HG03159 (cell line): Measurements from ENCODE around the gene IFIT1B.
"Not testable (repeated sequence)": the region's sequence is repeated elsewhere in the genome, so short reads cannot be mapped to it uniquely, and the experiment has no call there.

Experiments used
- ATAC-seq: cut with Tn5 transposase; IDR thresholded peaks from one replicate; pipeline ENCODE4 v1.9.1; 2021; ENCODE audit warnings: mild to moderate bottlenecking, moderate library complexity; ENCODE audit not compliant: unreplicated experiment

The IFIT1B gene

DNA sequence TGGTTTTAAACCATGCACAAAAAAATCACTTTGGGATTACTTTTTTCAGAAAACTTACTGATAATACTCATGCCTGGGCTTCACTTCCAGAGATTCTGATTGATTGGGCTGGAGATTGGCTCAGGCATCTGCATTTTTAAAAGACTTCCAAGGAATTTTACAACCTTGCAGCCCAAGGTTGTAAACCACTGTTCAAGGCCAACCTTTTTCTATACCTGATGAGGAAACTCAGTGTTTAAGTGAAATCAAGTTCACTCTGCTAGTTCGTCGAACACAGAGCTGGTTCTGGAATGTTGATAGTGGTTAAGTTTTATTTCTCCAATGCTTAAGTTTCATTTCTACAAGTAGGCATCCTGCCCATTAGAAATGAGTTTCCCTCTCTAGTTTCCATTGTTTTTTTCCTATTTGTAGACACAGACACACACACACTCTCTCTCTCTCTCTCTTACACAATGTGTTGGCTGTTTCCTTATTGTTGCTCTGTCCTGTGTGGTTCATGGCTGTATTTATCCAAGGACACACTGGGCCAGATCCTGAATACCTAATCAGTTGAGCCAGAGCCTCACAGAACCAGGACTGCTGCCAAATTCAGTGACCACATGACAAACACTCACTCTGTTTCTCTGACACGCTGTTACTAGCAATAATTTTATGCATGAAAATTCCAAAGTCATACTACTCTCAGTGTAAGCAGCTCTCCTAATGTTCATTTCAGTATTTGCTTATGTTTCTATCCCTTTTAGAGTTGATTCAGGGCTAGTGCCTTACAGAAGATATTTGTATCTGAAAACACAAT, 3.7 kb upstream of the IFIT1B start:
- ATAC-seq = no peak

DNA sequence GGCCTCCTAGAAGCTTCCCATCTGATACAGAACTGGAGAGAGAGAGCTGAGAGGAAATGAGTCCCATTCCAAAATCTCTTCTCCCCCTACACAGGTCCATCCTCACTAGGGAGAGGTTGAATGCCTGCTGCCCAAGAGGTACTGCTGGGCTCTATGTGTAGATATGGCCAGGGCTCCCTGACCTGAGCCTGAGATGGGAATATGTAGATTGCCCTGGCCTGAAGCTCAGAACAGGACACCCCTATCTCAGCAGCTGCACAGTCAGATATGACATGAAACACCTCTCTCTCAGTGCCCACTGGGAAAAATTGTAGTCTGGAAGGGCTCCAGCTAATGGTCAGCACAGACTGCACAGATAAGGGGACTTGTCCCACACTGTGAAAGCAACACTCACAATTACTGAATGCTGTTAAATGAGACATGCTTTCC, 3.1 kb upstream of the IFIT1B start:
- no peak for ATAC-seq

DNA sequence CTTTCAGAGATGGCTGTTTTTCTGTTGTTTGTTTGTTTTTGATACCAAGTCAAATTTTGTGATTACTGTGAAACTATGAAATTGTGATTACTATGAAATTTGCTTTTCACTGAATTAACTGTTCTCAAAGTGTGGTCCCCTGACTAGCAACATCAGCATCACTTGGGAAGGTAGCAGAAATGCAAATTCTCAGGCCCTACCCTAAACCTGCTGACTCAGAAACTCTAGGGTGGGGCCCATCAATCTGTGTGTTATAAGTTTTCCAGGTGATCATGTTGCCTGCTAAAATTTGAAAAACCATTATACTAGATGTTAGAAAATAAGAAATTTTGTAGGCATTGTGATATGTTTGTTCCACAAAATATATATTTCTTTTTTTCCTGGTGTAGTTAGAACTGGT, 1.2 kb downstream of the IFIT1B start:
- no peak for ATAC-seq

DNA sequence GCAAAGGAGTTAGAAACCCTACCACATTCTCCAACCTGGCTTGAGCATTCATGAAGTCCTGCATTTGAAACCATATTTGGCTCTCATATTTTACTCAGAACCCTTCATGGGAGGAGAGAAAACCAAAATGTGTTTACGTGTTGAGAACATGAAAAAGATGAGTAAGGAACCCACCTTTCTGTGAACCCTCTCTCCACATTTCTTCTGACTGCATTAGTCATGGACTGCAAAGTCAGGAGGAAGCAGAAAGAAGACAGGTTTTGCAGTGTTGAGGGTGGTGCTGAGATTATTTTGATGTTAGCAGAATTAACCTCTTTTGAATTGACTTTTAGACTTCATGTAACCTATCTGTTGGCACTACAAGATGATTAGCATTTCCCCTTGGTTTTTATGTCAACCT, 4.9 kb downstream of the IFIT1B start:
- no peak for ATAC-seq

DNA sequence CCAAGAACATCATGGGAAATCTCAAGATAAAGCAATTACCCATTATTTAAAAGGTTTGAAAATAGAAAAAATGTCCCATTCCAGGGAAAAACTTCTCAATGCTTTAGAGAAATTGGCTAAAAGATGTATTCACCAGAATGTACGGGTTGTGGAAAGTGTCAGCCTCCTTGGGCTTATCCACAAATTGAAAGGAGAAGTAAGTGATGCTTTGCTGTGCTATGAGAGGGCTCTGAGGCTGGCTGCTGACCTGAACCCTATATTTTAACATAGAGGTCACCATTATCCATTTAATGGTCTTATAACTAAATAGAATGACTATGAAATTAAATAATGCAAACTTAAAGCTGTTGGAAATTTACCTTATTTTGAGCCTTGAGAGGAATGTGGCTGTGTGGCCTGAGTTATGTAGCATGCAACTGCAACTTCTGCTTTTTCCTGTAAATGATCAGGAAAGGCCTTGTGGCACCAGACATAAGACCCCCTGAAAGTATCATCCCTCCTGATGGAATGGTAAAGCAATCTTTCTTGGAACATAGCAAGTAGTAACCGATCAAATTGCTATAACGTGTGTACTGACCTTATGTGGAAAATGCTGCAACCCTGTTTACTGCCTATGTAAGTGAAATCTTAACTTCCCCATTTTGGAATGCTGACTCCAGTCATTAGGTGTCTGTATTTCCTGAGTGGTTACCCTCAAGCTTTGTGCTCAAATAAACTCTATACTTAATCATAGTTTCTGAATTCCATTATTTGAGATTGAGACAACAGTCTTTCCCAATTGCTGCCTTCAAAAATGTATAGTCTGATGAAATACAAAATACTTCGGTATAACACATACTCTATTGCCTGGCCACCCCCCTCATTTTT, 6.9 kb downstream of the IFIT1B start:
- no peak for ATAC-seq

DNA sequence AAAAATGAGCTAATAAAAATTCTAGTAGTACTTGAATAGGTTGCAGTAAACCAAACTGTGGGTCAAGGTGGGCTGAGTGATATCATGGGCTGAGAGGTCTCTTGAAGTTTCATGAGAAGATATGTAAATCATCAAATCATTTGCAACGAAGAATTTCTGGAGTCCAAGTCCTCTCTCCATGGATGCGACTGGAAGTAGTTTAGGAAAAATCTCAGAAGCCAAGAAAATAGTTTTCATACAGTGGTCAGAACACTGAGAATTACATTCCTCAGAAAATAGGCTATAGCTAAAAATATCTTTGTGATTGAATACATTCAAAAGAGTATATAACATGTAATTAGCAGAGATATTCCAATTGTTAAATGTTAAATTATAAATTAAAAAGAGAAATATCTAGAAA, 10.9 kb downstream of the IFIT1B start:
- no peak for ATAC-seq

DNA sequence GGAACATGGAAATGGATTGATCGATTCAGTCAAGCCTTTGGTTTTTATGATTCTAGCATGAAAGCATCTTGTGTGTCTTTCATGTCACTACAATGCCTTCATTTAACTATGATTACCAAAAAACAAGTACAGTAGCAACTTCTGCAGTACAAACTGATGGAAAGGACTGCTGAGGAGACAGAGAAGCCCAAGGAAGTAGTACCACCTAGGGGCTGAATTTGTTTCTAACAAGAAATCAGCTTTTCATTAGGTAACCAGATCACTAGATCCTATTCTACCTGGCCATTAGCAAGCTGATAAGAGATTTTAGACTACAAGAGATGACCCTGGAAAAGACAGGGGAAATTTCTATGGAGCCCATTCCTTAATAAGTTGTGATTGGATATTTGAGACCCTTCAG, 11.4 kb downstream of the IFIT1B start:
- no peak for ATAC-seq

DNA sequence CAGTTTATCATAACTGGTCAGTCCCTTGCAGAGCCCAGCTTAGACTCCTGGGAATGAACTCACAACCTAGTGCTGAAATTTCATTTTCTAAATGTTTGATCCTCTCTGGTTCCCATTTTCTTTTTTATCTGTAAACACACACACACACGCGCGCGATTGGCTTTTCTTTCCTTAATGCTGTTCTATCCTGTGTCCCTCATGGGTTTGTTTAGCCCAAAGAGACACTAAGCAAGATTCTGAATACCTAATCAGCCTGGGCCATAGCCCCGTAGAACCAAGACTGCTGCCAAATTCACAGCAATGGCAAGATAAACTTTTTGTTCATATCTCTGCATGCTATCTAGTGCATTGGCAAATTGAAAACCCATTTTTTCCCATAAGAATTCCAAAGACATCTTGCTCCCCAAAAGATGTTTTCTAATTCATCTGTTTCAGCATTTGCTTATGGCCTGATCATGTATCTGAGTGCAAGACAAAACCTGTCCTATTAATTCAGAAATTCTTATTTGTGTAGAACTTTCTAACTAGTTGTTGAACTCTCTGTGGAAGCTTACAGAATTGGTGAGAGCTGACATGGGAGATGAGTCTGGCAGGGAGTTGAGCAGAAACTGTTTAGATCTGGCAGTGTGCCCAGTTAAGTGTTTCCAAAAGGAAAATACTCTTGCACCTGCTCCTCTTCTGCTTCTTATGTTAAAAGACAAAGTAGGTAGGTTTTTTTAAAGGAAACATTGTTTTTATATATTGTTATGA, 12.8 kb downstream of the IFIT1B start:
- ATAC-seq = no peak

DNA sequence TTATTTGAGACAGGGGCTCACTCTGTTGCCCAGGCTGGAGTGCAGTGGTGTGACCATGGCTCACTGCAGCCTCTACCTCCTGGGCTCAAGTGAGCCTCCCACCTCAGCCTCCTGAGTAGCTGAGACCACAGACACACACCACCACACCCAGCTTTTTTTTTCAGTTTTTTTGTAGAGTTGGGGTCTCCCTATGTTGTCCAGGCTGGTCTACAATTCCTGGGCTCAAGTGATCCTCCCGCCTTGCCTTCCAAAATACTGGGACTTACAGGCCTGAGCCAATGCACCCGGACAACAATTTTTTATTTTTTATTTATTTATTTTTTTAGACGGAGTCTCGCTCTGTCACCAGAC, 13.3 kb downstream of the IFIT1B start:
- ATAC-seq = not testable (repeated sequence)

DNA sequence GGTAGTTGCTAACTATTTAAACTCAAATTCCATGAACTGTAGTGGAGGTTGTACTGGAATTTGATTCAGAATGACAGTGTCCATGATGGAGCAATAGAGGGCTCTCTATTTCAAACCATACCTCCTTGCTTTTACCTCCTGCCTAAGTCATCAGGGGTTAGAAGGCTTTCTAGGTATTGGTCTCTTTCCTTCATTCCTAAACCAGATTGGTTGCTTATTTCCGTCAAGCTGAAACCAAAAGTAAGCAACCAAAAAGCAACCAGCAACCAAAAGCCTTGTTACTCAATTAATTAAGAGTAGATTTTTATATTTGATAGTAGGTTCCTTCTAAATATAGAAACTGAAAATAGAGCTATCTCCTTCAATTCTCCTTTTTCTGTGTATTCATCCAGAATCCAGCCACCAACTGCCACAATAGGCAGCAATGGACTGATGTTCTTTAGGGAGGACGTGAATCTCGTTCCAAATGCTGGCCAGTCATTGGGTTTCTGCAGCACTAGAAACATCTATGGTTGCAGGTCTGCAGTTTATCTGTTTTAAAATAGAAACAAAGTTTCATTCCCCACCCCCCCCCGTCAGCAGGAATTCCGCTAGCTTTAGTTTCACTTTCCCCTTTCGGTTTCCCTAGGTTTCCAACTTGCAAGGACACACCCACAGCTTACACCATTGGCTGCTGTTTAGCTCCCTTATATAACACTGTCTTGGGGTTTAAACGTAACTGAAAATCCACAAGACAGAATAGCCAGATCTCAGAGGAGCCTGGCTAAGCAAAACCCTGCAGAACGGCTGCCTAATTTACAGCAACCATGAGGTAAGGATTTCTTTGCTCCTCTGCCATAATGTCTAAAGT, 14.3 kb downstream of the IFIT1B start, which contains the start of gene IFIT1:
IFIT1 (plus strand) TSS at position 717 of the 850 bp plus-strand sequence; CDS start at position 807, 90 bp downstream.
- ATAC-seq = peak; percentile 80

DNA sequence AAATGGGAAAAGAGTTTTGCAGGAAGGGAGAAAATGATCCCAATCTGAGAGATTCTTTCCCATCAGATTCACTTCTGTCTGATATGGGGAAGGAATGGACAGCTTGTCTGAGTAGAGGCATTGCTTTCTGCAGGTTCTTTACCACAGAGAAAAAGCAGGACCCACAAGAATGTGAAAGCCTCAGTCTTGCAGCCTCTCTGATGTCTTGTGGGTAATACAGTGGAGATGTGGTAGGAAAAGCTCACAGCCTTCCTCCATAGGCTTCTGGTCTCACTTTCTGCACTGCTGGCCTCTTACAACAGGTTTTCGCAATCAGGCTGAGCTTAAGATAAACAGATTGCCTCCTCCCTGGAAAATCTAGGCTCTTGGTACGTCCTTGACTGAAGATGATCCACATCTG, 15.1 kb downstream of the IFIT1B start:
- no peak for ATAC-seq

DNA sequence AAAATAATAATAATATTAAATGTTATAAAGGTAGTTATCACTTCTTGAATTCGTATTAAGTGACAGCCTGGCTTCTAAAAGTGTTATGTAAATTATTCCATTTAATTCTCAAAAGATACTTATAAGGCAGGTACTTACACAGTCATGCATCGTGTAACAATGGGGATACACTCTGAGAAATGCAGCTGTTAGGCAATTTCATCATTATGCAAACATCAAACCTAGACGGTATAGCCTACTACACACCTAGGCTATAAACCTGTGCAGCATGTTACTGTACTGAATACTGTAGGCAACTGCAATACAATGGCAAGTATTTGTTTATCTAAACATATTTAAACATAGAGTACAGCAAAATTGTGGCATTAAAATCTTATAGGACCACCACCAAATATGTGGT, 16.0 kb downstream of the IFIT1B start:
- no peak for ATAC-seq

DNA sequence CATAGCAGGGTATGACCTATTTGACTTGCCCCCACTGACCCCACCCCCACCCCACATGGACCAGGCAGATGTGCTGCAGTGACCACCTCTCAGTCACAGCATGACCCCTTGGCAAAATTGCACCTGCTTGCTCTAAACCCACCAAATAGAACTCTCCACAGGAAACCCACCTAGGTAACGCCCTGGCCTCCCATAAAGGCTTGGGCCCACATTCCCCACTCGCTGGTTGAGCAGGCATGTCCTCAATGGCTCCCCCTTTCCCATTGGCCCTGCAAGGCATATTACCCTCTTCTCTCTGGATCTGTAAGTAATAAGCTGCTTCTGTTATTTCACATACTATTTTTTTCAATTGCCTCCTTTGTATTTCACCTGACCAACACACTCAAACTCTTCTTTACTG, 17.3 kb downstream of the IFIT1B start:
- ATAC-seq = no peak

DNA sequence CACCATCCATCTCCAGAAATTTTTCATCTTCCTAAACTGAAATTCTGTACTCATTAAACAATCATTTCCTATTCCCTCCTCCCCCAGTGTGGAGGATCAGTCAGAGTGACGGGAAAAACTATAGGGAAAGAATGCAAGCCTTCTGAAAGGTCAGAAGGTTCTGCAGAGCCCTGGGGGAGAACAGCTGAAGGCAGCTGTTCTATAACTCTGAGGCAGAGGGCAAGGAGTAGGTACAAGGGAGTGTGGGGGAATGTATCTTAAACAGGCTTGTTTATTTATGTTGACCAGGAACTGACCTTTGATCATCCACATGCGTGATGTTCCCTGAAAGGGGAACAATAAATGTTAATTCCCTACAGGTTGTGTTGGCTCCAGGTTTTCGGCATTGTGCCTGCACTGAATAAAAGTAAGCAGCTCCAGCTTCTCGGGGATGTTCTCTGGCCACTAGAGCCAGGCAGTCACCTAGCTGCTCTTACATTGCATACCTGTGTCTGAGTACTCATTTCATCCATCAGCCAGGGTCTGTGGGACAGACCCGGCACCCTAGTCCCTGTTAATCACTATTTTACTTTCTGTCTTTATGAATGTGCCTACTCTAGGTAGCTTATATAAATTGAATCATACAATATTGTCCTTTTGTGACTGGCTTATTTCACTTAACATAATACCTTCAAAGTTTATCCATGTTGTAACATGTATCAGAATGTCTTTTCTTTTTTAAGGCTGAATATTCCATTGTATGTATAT, 20.3 kb downstream of the IFIT1B start:
- ATAC-seq = no peak

DNA sequence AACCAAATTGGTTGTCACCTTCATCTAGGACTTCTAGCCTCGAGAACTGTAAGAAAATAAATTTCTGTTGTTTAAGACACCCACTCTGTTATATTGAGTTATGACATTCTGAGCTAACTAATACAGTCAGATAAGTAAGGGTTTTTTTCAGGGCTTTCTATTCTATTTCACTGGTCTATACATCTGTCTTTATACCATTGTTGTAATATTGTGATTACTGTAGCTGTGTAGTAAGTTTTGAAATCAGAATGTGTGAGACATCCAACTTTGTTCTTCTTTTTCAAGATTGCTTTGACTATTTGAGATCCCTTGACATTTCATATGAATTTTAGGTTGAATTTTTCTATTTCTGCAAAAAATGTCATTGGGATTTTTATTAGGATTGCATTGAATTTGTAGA, 22.1 kb downstream of the IFIT1B start:
- ATAC-seq = no peak

DNA sequence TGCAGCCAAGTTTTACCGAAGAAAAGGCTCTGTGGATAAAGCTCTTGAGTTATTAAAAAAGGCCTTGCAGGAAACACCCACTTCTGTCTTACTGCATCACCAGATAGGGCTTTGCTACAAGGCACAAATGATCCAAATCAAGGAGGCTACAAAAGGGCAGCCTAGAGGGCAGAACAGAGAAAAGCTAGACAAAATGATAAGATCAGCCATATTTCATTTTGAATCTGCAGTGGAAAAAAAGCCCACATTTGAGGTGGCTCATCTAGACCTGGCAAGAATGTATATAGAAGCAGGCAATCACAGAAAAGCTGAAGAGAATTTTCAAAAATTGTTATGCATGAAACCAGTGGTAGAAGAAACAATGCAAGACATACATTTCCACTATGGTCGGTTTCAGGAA, 25.2 kb downstream of the IFIT1B start:
- ATAC-seq = no peak

DNA sequence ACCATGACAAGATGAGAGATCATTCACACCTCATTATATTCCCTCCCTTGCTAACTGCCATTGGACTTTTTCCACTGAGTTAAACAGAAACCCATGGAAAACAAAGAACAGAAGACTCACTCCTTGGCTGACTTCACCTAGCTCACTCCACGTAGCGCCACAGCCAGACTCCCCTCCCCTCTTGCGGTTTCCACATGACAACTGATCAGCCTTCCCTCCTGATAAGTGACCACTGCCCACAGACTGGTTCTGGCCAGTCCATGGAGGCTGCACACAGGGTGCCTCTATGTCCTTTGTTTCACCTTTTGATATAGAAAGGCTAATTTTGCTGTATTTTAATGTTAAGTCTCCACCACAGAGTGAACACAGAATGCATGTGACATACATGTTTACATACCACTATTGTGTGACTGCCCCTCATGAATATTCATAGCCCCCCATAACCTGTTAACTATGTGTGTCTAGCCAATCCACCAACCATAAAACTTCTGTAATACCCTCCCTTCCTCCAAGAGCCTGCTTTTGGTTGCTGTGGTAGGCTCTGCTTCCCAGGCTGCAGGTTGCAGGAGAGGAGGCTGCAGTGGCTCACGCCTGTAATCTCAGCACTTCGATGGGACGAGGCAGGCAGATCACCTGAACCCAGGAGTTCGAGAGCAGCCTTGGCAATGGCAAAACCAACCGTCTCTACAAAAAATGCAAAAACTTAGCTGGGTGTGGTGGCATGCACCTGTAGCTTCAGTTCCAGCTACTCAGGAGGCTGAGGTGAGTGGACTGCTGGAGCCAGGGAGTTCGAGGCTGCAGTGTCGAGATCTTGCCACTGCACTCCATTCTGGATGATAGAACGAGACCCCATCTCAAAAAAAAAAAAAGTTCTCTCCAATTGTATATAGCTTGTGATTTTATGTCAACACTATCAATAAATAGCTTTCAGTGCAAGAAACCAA, 26.5 kb downstream of the IFIT1B start:
- no peak for ATAC-seq

DNA sequence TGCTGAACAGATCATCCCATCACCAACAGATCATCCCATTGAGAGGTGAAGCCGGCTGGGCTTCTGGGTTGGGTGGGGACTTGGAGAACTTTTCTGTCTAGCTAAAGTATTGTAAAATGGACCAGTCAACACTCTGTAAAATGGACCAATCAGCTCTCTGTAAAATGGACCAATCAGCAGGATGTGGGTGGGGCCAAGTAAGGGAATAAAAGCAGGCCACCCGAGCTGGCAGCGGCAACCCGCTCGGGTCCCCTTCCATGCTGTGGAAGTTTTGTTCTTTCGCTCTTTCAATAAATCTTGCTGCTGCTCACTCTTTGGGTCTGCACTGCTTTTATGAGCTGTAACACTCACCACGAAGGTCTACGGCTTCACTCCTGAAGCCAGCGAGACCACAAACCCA, 28.3 kb downstream of the IFIT1B start:
- ATAC-seq = not testable (repeated sequence)

DNA sequence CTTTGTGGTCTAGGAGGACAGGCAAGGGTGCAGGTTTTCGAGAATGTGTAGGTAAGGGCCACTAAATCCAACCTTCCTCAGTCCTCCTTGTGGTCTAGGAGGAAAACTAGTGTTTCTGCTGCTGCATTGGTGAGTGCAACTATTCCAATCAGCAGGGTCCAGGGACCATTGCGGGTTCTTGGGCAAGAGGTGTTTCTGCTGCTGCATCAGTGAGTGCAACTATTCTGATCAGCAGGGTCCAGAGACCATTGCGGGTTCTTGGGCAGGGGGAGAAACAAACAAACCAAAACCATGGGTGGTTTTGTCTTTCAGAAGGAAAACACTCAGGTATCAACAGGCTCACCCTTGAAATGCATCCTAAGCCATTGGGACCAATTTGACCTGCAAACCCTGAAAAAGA, 29.9 kb downstream of the IFIT1B start:
- not testable (repeated sequence) for ATAC-seq
